BE2C (cell line): ENCODE data around the gene DKK2.

Experiments used
- DNase-seq: peaks from one replicate; pipeline ENCODE4 v3.0.0-alpha.2; 2020
- H3K27me3 ChIP-seq: fragments of 250-450 bp; sonication (Bioruptor Pico); 2 replicates; pipeline ENCODE4 v1.5.1; 2020; ENCODE audit warnings: mild to moderate bottlenecking
- H3K36me3 ChIP-seq: fragments of 250-450 bp; sonication (Bioruptor Pico); 2 replicates; pipeline ENCODE4 v1.5.1; 2020; ENCODE audit warnings: mild to moderate bottlenecking
- H3K4me1 ChIP-seq: fragments of 250-450 bp; sonication (Bioruptor Pico); 2 replicates; pipeline ENCODE4 v1.5.1; 2020
- H3K4me3 ChIP-seq: 2 replicates; pipeline ENCODE4 v1.5.1; 2011; ENCODE audit warnings: low read depth, low read length
- H3K9me3 ChIP-seq: fragments of 250-450 bp; sonication (Bioruptor Pico); 2 replicates; pipeline ENCODE4 v1.5.1; 2020
- TF ChIP-seq, protein P1 (sequence below): IDR thresholded peaks from 2 replicates; pipeline ENCODE4 v1.5.1; 2012; ENCODE audit warnings: mild to moderate bottlenecking, low read depth, low read length

DKK2 gene

DNA sequence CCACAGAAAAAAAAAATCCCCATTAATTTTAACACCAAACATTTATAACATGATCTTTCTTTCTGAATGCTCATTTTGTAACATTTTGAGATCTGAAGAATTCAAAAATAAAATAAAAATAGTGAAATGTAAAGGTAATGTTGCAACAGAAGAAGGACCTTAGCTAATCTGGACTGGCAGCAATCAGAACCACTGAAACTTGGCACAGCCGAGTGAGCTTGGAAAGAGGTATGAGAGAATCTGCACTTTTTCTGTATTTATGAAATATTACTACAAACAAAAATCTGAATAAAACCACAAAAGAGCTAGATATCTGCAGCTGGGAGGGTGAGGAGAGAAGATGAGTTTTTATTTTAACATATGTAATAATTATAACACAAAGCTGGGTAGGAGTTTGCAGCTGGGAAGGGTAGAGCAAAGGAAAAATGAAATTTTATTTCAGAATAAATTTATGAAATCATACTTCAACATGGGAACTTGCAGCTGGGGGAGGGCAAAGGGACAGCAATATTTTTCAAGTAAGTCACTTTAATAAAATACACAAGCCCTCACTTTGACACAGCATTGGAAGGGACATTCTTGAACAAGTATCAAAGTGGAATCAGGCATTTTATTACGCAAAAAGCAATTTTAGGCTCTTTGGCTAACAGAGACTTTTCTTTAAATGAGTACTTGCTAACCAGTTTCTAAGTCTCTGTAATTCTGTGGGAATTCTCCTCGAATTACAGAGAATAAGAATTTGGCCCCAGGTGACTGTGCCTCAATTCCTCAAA lies 26.7 kb downstream of the DKK2 start:
- Histone ChIP-seq H3K9me3 (no peaks in the 10 kb centered on the region), H3K4me3 (no peak overlapping the region), H3K36me3 (no peaks in the 10 kb centered on the region), H3K4me1 (no peaks in the 10 kb centered on the region), H3K27me3 (no peaks in the 10 kb centered on the region; the same call in 1 of the 2 replicates)
- TF ChIP-seq, protein P1, sequence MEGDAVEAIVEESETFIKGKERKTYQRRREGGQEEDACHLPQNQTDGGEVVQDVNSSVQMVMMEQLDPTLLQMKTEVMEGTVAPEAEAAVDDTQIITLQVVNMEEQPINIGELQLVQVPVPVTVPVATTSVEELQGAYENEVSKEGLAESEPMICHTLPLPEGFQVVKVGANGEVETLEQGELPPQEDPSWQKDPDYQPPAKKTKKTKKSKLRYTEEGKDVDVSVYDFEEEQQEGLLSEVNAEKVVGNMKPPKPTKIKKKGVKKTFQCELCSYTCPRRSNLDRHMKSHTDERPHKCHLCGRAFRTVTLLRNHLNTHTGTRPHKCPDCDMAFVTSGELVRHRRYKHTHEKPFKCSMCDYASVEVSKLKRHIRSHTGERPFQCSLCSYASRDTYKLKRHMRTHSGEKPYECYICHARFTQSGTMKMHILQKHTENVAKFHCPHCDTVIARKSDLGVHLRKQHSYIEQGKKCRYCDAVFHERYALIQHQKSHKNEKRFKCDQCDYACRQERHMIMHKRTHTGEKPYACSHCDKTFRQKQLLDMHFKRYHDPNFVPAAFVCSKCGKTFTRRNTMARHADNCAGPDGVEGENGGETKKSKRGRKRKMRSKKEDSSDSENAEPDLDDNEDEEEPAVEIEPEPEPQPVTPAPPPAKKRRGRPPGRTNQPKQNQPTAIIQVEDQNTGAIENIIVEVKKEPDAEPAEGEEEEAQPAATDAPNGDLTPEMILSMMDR = no peak
- no peak for DNase-seq

- DNase-seq = no peak
- Histone ChIP-seq H3K36me3 (no peaks in the 10 kb centered on the region), H3K9me3 (no peaks in the 10 kb centered on the region), H3K4me3 (no peak overlapping the region), H3K27me3 (no peaks in the 10 kb centered on the region; the same call in 1 of the 2 replicates), H3K4me1 (no peaks in the 10 kb centered on the region)
- TF ChIP-seq, protein P1 = no peak
These were observed 28.0 kb downstream of the DKK2 start for GRCh38 chr4:107008115-107008514.

- no peaks in the 10 kb centered on the region for H3K9me3 ChIP-seq
- DNase-seq = no peak
- no peaks in the 10 kb centered on the region for H3K36me3 ChIP-seq
- TF ChIP-seq, protein P1 = no peak
- H3K4me3 ChIP-seq = no peak overlapping the region
- H3K27me3 ChIP-seq = no peaks in the 10 kb centered on the region; the same call in 1 of the 2 replicates
- no peaks in the 10 kb centered on the region for H3K4me1 ChIP-seq
These were observed 29.9 kb downstream of the DKK2 start for GRCh38 chr4:107006218-107006617.

DNA sequence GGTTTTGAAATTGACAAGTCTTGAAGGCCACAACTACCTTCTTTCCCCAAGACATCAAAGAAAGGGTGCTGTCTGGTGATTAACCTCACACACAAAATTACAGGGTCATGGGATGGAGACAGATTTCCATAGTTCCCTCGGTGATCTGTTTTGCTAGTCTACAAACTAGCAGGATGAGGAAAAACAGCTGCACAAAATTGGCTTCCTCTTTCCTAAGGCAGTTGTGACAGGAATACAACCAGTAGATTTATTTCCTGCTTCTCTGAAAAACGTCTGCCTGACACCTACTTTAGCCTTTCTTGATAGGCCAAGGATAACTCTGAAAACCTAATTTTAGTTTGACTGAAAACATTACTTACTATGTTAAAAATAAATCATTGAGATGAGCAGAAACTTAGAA lies 39.6 kb downstream of the DKK2 start:
- H3K27me3 ChIP-seq = peaks cover 14% of the 10 kb centered on the region
- H3K9me3 ChIP-seq = no peaks in the 10 kb centered on the region
- TF ChIP-seq, protein P1 = no peak
- H3K4me1 ChIP-seq = no peaks in the 10 kb centered on the region; the same call in 1 of the 2 replicates
- no peak overlapping the region for H3K4me3 ChIP-seq
- no peaks in the 10 kb centered on the region for H3K36me3 ChIP-seq
- no peak for DNase-seq

DNA sequence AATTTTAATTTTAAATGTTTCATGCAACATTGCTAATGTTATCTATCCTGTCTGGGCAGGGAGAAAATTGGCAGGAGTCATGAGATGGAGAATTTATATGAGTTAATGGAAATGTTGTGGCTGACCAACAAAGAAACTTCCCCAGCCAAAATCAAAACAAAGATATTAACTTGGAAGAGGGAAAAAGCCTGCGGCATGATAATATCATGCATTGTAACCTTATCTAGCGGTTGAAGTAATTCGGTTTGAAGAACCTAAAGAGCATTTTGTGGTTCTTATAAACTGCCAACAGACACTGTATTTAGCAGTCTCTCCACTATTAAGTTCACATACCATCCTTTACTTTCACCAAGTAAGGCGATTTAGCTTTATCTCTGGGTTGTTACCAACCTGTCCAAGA lies 42.3 kb downstream of the DKK2 start:
- DNase-seq = no peak
- H3K9me3 ChIP-seq = no peaks in the 10 kb centered on the region
- H3K4me3 ChIP-seq = no peak overlapping the region
- H3K36me3 ChIP-seq = no peaks in the 10 kb centered on the region
- H3K27me3 ChIP-seq = peaks cover 14% of the 10 kb centered on the region
- TF ChIP-seq, protein P1 = no peak
- H3K4me1 ChIP-seq = no peaks in the 10 kb centered on the region; the same call in 1 of the 2 replicates

DNA sequence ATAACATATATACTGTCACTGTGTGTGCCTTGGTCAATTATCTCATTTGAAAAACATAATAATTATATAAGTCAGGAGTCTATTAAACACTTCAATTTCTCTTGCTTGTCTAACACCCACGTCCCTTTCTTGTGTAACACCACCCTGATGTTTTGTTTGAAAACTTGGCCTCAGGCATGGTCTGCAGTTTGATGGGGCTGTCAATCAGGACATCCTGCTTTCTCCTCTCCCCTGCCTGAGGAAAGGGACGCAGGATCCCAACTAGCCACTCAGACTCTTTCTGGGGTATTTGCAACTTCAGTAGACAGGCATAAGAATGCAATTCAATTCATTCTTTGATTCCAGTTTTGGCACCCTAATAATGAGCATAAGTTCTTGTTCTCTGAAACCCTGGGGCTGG lies 48.8 kb downstream of the DKK2 start:
- Histone ChIP-seq H3K36me3 (no peaks in the 10 kb centered on the region), H3K4me3 (no peak overlapping the region), H3K9me3 (no peaks in the 10 kb centered on the region), H3K4me1 (no peaks in the 10 kb centered on the region), H3K27me3 (no peaks in the 10 kb centered on the region; the same call in 1 of the 2 replicates)
- TF ChIP-seq, protein P1 = no peak
- DNase-seq = no peak
